EH (cell line): Measurements from ENCODE around the gene POLR3K.
"Not testable (repeated sequence)": the region's sequence is repeated elsewhere in the genome, so short reads cannot be mapped to it uniquely, and the experiment has no call there.

Experiments
- DNase-seq: peaks from one replicate; pipeline ENCODE4 v3.0.0-alpha.2; 2015; ENCODE audit warnings: low read depth

The POLR3K gene

DNA sequence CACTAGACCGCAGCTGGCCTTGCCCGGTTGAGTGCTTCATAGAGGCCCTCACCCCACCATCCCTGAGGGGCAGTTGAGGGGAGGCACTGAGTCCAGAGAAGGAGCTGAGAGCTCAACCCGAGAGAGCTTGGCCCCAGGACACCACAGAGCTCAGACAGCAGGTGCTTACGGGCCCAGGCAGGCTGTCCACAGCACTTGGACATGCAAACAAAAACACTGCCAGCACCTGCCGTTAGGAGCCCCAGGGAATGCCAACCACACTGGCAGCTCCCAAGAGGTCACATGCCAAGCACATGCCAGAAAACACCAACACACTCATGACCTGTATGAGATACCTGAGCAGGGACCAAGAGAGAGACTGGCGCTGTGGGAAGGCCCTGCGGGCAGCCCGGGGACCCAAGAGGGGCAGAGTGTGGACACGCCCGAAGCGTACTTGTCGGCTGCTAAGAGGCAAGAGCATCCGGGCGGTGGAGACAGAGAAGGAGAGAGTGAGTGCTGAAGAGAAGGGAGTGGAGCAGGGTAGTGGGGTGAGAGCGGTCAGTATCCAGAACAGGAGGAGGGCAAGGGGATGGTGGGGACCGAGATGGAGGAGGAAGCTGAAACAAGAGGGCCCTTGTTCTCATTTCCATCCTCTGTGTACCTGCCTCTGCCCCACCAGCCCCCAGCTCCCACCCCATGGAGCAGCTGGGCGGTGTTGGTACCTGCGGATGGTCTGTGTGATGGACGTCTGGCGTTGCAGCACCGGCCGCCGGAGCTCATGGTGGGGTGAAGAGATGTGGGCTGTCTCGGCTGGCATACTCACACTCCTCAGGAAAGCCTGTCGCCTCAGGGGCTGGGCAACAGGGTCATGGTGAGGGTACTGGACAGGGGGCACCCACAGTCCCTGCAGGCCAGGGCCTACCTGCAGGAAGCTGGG is 10.8 kb upstream of the POLR3K start:
- no peak for DNase-seq

DNA sequence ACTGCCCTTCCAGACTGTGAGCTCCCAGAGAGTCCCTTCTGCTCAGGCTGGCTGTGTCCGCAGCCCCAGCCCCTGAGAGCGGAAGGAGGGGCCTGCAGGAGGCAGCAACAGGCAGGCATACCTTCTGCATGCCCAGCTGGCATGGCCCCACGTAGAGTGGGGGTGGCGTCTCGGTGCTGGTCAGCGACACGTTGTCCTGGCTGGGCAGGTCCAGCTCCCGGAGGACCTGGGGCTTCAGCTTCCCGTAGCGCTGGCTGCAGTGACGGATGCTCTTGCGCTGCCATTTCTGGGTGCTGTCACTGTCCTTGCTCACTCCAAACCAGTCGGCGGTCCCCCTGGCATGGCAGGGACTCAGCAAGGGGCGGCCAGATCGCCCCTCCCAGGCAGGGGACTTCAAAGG is 10.1 kb upstream of the POLR3K start:
- no peak for DNase-seq

DNA sequence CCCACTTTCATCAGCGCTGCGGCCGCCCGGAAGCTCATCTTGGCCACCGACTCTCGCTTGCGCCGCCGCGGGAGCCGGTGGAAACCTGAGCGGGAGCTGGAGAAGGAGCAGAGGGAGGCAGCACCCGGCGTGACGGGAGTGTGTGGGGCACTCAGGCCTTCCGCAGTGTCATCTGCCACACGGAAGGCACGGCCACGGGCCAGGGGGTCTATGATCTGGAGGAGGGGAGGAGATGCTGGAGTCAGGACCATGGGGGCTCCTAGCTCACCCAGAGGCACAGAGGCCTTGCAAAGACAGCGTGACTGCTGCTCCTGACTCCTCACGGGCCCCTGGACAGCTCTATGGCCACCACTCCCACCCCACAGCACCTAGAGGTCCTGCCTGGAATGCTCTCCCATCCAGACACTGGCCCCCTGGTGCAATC is 9.6 kb upstream of the POLR3K start:
- DNase-seq = no peak

DNA sequence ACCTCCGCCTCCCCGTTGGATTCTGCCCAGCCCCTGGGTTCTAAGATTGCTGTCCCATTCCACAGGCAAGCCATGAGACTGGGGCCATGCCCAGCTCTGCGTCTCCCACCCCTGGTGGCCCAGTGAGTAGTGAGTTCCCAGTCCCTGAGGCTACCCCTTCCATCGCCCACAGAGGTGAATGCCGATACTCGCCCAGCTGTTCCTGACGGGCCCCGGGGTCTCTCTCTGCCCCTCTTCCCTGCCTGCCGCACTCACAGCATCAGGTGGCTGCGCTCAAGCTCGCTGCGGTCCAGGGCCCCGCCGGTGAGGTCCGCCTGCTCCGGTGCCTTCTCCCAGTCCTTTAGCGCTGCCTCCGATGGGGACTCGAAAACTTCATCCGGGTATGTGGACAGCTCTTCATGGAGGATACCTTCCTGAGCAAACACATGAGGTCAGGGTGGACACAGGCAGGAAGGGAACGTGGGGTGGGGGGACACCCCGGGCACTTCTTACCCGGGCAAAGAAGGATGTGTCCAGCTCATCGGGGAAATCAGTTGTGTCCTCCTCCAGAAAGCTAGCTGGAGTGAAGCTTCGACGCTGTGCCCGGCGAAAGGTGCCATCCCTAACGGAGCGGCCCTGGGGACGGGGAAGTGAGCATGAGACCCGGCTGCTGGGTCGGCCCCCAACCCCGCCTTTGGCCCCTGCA is 9.0 kb upstream of the POLR3K start:
- DNase-seq = no peak

DNA sequence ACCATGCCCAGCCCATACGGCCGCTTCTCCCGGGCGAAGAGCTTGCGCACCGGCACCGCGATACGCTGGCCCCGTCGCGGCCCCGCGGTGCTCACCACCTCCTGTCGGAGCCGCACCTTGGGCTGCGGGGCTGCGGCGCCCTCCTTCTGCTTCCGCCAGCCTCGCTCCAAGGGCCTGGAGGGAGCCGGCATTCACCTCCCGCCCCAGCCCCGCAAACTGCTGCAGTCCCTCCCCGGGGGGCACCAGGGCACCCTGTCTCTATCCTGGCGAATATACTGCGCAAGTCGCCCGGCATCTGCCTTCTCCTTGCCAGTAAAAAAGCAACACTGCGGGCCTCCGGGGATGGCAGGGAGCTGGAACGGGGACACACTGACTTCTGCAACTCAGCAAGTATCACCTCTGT is 8.5 kb upstream of the POLR3K start:
- DNase-seq = no peak

DNA sequence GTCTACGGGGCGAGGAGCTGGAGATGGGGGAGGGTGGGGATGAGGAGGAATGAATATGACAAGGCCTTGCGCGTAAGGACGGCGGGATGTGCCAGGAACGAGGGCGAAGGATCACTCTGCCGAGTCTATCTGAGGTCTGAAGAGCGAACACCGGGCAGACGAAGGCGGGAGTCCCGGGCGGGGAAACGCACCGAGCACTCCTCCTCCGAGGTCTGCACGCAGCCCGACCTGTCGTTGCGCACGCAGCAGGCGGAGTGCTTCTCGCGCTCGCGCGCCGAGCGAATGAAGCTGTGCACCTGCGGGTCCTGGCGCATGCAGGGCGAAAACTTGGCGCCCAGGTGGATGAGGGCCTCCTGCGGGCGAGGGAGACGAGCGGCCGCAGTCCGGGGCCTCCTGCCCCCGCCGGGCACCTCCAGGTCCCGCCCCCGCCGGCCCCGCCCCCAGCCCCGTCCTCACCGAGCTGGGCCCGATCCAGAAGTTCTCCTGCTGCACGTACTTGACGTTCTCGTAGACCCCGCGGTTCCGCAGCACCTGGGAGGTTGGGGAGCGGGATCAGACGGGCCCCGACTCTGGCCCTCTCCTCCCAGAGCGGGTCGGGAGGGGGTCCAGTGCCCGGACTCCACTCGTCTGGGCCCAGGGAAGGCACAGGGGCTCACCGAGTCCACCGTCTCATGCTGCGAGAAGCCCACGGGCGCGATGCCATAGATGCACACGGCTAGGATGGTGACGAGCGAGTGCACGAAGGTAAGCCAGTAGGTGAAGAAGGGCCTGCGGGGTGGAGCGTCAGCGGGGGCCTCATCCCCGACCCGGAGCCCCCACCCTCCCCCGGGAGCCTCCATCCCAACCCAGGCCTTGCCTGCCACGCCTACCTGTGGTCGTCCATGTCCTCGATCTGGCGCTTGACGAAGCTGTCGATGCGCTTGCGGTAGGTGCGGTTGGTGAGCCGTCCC is 7.8 kb upstream of the POLR3K start:
- no peak for DNase-seq

DNA sequence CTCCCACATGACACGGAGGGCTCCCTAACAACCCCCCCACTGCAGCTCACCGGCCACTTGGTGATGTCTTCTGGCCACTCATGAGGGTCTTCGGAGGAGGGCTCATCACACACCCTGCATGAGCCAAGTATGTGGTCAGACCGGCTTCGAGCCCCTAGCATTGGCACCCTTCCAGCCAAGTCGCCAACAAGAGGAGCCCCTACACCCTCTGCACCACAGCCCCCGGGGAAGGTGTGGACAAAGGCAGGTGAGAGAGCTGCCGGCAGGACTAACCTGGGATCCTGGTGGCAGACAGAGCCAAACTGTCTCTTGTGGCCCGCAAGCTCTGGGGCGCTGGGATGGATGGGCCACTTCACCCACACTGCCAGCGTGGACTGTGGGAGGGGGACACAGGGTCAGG is 6.8 kb upstream of the POLR3K start:
- no peak for DNase-seq

DNA sequence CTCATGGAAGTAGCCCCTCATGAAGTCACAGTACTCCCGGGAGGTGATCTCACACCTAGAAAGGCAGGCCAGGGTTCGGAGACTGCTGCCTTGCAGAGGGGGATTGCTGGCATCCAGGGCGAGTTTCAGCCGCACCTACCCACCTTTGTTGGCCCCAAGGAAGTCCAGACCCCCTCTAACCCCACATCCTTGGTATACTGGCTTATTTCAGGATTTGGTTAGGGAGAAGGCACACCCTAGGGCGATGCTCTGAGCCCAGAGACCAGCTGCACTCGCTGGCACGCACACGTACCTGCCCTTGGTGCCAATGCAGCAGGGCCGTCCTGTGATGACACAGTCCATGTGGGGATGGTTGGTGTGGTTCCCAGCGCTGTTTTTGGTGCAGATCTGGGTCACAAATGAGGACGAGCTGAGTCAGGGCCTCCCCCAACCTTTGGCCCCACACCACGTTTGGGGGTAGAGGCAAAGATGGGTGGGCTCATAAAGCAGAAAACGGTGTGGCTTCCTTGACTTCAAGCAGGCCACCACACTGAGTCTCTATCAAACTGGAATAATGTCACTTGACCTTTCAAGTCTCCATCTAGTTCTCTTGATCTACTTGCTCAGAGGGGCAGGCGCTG is 6.1 kb upstream of the POLR3K start:
- DNase-seq = no peak

DNA sequence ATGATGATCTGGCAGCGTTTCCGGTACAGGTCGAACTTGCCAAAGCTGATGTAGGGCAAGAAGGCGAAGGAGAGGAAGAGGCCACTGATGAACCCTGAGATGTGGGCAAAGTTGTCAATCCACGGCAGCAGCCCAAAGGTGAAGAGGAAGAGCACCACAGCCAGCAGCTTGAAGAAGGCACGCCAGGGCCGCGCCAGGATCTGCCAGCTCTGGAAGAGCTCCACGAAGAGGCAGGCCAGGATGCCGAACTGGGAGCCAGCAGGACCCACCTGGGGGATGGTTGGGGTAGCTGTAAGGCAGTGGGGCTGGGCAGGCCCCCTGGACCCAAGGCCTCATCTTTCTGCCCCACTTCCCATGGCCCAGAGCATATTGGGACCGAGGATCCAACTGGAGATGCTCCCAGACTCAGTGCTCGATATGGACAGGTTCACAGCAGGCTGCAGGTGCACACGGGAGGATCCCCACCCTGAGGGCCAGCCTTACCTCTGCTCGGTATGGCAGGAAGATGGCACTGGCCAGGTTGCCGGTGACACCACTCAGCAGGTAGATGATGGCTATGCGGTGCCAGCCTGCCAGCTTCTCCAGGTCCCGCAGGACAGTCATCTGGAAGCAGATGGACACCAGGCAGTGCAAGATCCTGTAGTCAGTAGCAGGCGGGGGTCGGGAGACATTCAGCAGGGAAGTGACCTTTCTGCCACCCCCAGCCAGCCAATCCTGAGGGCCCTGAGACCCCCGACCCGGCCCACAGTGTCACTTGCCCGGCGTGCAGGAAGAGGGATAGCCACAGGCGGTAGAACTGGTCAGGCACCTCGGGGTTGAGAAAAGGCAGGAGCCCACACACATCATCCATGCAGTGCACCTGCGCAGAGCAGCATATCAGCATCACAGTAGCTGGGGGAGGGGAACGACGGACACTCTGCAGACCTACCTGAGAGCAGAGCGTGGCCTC is 5.4 kb upstream of the POLR3K start:
- no peak for DNase-seq

DNA sequence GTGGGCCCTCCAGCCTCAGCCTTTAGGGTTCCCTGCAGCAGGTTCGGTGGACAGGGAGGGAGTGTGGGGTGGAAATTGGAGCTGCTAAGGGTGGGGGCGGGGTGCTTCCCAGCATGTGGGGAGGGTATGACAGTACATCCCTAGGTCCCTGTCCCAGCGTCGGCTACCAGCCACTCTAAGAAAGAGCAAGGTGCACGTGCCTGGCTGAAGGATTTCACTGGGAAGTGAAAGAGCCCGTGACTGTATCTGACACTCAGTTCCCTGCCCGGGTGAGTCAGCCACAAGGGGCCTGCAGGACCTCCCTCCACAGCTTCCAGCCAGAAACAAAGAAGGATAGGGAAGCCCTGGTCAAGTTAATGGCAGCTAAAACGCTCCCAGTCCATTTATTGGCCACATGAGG is 4.3 kb upstream of the POLR3K start:
- peak; percentile 25 for DNase-seq

DNA sequence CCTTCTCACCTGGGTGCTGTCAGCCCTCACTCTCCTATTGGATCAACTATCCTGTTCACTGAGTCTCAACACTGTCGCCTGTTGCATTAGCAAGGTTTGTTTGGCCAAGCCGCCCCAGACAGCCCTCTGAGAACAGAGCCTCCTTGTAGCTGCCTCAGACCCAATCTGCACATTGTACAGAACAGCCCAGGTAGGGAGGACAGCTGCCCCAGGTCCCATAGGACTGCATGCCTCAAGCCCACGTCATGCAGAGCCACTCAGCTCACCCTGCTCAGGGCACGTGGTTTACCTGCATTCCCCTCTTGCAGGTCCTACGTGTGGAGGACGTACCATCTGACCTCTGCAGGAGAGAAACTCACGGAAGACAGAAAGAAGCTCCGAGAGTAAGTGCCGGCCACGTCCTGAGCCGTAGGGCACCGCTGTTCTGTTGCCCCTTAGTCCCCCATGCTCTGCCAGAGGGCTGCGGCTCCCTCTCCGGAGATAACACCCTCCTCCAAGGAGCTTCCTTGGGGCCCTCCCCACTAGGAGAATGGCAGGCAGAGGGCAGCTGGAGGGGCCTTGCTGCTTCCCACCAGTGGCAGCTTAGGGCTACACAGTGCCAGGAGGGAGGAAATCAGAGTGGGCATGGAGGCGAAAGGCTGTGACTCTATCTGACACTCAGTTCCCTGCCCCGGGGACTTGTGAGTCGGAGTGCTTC is 3.0 kb upstream of the POLR3K start:
- no peak for DNase-seq

DNA sequence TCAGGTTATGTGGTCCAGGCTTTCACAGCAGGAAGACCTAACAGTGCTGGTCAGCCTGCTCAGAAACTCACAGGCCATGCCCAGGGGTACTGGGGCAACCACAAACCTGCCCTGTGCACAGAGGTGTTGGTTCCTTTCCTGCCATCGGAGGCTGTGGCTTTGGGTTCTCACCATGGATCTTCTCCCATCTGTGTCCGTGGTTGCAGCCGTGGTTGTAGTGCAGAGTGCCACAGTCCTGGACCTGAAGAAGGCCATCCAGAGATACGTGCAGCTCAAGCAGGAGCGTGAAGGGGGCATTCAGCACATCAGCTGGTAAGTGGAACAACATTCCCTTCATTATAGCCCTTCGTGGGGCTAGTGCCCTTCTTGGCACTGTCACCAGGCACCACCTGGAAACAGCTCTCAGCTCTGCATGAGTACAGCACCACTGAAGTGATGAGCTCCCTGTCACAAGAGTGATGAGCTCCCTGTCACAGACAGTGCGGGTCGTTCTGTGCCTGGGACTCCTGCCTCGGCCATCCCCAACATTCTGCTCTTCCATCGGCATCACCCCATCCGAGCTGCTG is 2.2 kb upstream of the POLR3K start:
- DNase-seq = no peak

DNA sequence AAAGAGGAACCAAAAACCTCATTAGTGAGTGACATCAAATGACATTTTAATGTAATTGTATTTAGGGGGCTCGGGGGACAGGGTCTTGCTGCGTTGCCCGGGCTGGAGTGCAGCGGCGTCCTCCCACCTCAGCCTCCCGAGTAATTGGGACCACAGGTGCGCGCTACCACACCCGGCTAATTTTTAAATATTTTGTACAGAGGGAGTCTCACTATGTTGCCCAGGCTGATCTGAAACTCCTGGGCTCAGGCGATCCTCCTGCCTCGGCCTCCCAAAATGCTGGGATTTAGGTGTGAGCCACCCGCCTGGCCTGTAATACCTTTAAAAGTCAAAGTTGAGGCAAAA is 801 bp upstream of the POLR3K start:
- DNase-seq = no peak

DNA sequence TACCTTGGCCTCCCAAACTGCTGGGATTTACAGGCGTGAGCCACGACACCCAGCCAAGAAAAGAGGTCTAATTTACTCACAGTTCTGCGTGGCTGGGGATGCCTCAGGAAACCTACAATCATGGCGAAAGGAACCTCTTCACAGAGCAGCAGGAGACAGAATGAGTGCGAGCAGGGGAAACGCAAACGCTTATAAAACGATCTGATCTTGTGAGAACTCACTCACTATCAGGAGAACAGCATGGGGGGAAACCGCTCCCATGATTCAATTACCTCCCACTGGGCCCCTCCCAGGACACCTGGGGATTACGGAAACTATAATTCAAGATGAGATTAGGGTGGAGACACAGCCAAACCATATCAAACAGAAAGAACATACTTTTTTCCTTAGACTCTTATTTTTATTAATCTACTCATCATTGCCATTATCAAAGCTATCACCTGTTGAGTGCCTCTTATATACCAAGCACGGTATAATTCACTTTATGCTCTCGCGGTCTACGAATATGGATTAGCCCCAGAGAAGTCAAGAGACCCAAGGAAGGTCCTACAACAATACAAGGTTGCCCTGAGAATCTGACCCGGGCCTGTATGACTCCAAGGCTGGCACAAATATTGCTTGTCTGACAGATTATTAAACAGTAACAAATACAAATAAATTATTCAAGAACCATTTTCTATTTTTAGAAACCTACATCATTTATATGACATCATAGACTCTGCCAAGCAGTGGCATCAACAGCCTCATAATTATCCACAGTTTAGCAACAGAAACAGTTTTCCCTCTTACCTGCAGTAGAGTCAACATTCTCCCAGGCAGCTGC is 2.4 kb downstream of the POLR3K start:
- no peak for DNase-seq

DNA sequence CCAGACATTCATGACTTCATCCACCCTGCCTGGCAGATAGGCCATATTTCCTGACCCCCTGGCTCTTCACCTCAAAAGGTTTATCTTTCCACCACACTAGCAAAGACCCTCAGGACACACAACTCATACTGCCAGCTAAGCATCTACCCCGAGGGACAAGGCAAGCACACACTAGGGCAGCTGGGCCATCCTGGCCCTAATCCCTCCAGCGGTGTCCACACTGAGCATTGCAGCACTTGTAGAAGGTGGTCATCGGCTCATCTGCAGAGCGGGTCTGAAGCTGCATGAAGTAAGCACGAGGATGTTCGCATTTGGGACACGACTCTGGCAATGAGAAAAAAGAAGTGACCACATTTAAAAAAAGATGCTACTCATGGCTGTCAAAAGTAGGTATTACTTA is 6.2 kb downstream of the POLR3K start:
- no peak for DNase-seq

DNA sequence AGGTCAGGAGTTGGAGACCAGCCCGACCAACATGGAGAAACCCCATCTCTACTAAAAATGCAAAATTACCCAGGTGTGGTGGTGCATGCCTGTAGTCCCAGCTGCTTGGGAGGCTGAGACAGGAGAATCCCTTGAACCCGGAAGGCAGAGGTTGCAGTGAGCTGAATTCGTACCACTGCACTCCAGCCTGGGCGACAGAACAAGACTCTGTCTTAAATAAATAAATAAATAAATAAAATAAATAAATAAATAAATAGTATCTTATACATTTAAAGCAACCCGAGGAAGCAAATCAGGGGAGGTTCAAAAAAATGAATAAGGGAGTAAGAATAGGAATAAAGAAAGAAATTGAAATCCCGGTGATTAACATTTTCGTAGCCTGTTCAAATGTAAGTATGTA is 6.9 kb downstream of the POLR3K start:
- not testable (repeated sequence) for DNase-seq

DNA sequence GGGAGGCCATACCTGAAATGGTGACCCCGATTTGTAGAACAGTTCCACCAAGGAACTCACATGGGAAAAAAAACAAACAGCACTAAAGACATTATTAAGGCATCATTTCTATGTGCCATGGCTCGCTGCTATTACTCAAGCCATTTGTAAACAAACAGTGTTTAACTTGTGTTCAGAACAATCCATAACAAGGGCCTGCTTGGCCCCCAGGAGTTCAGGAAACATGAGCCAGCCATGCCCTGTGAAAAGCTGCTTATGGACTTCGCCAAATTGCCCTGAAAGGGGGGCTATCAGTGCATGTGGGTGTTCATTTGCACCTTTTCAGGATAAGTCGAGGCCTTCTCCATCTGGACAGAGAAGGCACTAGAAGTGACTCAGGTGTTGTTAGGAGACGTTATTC is 8.0 kb downstream of the POLR3K start:
- no peak for DNase-seq

DNA sequence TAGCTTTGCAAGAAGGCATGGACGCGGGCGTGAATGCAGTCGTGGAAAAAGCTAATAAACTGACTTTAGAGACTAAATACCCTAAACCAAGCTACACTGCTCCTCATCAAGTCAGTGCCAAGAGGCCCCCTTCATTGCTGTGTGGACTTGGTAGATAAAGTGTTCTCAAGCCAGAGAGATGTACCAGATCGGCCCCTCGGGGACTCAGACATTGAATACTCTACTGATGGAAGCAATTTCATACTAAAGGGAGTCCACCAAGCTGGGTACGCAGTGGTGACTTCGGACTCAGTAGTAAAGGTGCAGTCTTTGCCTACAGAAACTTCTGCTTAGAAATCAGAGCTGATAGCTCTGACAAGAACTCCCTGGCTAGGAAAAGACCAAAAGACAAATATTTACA is 8.8 kb downstream of the POLR3K start:
- DNase-seq = no peak

DNA sequence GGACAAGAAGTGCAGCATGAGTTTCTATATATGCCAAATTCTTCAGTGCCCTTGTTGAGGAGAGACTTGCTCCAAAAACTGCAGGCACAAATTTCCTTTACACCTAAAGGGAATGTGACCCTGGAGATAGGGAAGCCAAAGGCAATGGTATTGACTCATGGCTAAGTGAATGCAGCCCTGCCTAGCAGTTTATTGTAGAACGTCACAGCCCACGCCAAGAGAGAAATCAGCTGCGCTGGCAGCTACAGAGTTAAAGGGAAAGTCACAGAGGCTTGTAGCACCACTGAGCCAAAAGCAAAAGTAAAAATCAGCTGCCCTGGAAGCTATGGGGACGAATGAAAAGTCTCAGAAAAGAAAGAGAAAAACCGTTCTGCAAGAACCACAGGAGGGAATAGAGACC is 10.1 kb downstream of the POLR3K start:
- DNase-seq = no peak
